Measurements from ENCODE around the gene POLD1. TPM values are rescaled to one million over a fixed set of nuclear protein-coding genes. Genes with fewer than 3 reads are reported as not detected.

POLD1 gene
- total and polyA plus RNA-seq, 2 donors (not counting 3 experiments of a cell fraction or from before 2014, with no cell fraction given) = 40.9 to 63.9 TPM

- H3K4me3 ChIP-seq (replicated peaks in 1 of 3; ENCODE audit: insufficient read depth in 1 of 3, low read depth in 1 of 3, low read length in 3 of 3) = no peak overlapping the region
- H3K36me3 ChIP-seq (ENCODE audit: control insufficient read depth in 2 of 2, extremely low read depth in 1 of 2, insufficient read depth in 2 of 2, low read length in 2 of 2) = no peaks in the 10 kb centered on the region
- H3K27me3 ChIP-seq (ENCODE audit: control insufficient read depth in 2 of 2, insufficient read depth in 2 of 2, low read length in 2 of 2) = no peaks in the 10 kb centered on the region
- ChIA-PET POLR2A (no interaction called here), CTCF (interaction anchor here (0.7 to 1.2 kb wide), 4 partner anchors 9 to 104 kb away, joined by 3 to 4 read pairs (median 4); no protein-coding TSS in a partner anchor)
- H3K27ac ChIP-seq (ENCODE audit: insufficient read depth, low read depth, low read length) = no peak overlapping the region
- FAIRE-seq (no peak), DNase-seq (ENCODE audit: low read depth, low spot score) (no peak)
- TF ChIP-seq MYC (IDR thresholded peaks at IDR 0.05; ENCODE audit: low read depth, low read length) (no peak), POLR2AphosphoS5 (IDR thresholded peaks at IDR 0.05; ENCODE audit: insufficient read depth, low read depth, low read length) (no peak), GATA2 (IDR thresholded peaks at IDR 0.05; ENCODE audit: insufficient read depth, insufficient read length, low read depth, low read length) (no peak), POLR2A (IDR thresholded peaks at IDR 0.05; ENCODE audit: low read depth, low read length) (no peak), FOS (IDR thresholded peaks at IDR 0.05; ENCODE audit: borderline replicate concordance, insufficient read depth, low read length) (no peak), CTCF (IDR thresholded peaks at IDR 0.05; ENCODE audit: extremely low read depth in 1 of 2, insufficient read depth in 1 of 2, low read depth in 1 of 2, low read length in 2 of 2) (no peak), EZH2 (IDR thresholded peaks at IDR 0.05; ENCODE audit: borderline replicate concordance, low read depth, low read length, severe bottlenecking) (no peak), JUN (IDR thresholded peaks at IDR 0.05; ENCODE audit: borderline replicate concordance, insufficient read depth, insufficient read length, low read depth) (no peak), MAX (IDR thresholded peaks at IDR 0.05; ENCODE audit: insufficient read depth, insufficient read length) (no peak)
- H3K9ac ChIP-seq (replicated peaks; ENCODE audit: extremely low read depth, insufficient read depth, low read length) = no peak overlapping the region
- dilution Hi-C loops (cut with MboI; ENCODE audit: extremely low pct_ligation_motif_present, low sequenced_read_pairs) = no loop called here
- H4K20me1 ChIP-seq (replicated peaks; ENCODE audit: control insufficient read depth, extremely low read depth, insufficient read depth, low read length) = no peaks in the 10 kb centered on the region
- H3K4me2 ChIP-seq (ENCODE audit: insufficient read depth, low read length) = no peak overlapping the region
- H3K9me3 ChIP-seq (replicated peaks; ENCODE audit: control insufficient read depth, insufficient read depth, low read length) = no peaks in the 10 kb centered on the region
- H3K9me1 ChIP-seq (replicated peaks; ENCODE audit: control insufficient read depth, extremely low read depth, insufficient read depth, low read length) = no peaks in the 10 kb centered on the region
- peaks cover 7% of the 10 kb centered on the region for H3K4me1 ChIP-seq (ENCODE audit: control insufficient read depth, extremely low read depth, insufficient read depth, low read length)
- no peak overlapping the region for H2AFZ ChIP-seq (ENCODE audit: low read depth, low read length)
- intact Hi-C loops (cut with micrococcal nuclease) = no loop called here
- BruUV-seq (replicated peaks) = no TSS peak
- no peaks in the 10 kb centered on the region for H3K79me2 ChIP-seq (ENCODE audit: control insufficient read depth, insufficient read depth, low read length)
Measured at GRCh38 chr19:50361290-50362029, 22.7 kb upstream of the POLD1 start.
